NCI-H2171 treated with DMSO at 0.1 percent for 48 hours (cell line): ENCODE data around the gene SYT8.
"Not testable (repeated sequence)": the region's sequence is repeated elsewhere in the genome, so short reads cannot be mapped to it uniquely, and the experiment has no call there.

ENCODE experiments used
- DNase-seq: peaks from one replicate; lab custom pipeline; 2025; lab: John Stamatoyannopoulos, UW

The SYT8 gene

DNA sequence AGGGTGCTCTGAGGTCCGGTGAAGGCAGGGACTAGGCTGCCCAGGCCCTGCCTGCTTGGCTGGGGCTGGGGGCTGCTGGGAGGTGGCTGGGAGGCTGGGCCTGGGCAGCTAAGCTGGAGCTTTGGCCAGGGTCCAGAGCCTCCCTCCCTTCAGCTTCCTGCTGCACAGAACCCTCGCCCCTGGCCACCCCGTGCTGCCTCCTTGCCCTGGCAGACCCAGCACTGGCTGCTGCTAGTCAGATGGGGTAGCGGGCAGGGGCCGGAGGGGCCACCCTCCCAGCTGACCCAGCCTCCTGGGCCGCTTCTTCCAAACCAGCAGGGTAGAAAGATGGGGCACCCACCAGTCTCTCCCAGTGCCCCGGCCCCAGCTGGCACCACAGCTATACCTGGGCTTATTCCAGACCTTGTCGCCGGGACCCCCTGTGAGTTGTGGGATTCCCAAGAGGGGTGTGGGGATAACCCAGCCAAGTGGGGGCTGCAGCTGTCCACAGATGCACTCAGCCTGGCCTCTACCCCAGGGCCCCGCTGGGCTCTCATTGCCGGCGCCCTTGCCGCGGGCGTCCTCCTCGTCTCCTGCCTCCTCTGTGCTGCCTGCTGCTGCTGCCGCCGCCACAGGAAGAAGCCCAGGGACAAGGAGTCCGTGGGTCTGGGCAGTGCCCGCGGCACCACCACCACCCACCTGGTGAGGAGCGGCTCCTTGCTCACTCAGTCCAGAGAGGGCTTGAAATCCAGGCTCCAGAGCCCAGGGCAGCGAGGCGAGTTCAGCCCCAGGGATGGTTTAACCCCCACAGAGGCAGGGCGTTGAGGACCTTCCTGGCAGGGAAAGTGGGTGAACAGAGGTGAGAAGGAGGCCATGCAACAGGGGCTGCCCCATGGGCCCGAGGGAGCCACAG, at the start of gene SYT8:
SYT8 (plus strand) TSS at position 212 of the 892 bp plus-strand sequence; CDS start at position 328, 116 bp downstream.
- no peak for DNase-seq

GRCh38 chr11:1785749-1786413, 48.9 kb upstream of the SYT8 start:
- no peak for DNase-seq

GRCh38 chr11:1786466-1786865, 48.3 kb upstream of the SYT8 start:
- no peak for DNase-seq

- no peak for DNase-seq
These were observed 42.9 kb upstream of the SYT8 start for GRCh38 chr11:1791912-1792311.

DNA sequence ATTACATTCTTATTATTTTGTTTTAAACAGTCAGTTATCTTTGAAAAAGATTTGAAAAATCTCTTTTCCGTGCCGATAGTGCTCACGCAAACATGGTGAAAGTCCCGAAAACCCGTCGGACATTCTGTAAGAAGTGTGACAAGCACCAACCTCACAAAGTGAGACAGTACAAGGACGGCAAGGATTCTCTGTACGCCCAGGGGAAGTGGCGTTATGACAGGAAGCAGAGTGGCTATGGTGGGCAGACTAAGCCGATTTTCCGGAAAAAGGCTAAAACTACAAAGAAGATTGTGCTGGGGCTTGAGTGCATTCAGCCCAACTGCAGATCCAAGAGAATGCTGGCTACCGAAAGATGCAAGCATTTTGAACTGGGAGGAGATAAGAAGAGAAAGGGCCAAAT, 42.3 kb upstream of the SYT8 start:
- DNase-seq = no peak

- no peak for DNase-seq
These were observed 41.7 kb upstream of the SYT8 start for GRCh38 chr11:1793081-1793480.

- DNase-seq = no peak
These were observed 38.3 kb upstream of the SYT8 start for GRCh38 chr11:1796413-1797011.

DNA sequence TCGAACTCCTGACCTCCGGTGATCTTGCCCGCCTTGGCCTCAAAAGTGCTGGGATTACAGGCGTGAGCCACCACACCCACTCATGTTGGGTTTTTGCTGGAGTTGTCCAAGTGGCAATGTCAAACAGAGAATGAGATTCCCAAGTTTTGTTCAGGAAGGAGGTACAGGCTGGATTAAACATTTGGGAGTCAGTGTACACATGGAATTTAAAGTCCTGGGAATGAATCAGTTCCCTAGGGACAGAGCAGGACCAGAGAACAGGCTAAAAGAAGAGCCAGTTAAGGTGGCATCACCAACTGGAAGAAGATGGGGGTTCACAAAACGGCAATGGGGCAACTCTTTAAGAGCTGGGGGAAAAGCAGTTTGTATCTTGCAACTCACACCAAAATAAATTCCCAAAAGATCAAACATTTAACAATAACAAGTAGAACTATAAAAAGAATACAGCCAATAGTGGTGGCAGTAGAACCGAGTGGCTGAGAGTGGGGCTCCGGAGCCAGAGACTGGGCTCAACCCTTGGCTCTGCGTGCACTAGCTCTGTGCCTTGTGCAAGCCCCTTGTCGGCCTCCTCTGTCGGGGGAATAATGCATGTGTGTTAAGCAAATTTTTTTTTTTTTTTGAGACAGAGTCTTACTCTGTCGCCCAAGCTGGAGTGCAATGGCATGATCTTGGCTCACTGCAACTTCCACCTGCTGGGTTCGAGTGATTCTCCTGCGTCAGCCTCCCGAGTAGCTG, 37.2 kb upstream of the SYT8 start:
- no peak for DNase-seq

GRCh38 chr11:1803246-1803645, 31.5 kb upstream of the SYT8 start:
- DNase-seq = no peak

GRCh38 chr11:1803835-1804519, 30.8 kb upstream of the SYT8 start:
- DNase-seq = not testable (repeated sequence)

DNA sequence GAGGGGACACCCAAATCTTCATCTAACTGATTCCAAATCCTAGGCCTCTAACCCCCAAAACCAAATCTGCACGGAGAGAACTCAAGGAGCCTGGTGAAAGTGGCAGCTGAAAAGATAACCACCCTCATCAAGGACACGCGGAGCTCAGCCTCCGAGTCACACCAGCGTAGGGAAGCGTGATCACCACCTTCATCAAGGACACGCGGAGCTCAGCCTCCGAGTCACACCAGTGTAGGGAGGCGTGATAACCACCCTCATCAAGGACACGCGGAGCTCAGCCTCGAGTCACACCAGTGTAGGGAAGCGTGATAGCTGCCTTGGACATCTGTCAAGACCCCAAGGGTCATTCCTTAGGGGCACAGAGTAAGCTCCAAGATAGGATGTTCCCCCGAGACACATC, 29.3 kb upstream of the SYT8 start:
- DNase-seq = no peak

DNA sequence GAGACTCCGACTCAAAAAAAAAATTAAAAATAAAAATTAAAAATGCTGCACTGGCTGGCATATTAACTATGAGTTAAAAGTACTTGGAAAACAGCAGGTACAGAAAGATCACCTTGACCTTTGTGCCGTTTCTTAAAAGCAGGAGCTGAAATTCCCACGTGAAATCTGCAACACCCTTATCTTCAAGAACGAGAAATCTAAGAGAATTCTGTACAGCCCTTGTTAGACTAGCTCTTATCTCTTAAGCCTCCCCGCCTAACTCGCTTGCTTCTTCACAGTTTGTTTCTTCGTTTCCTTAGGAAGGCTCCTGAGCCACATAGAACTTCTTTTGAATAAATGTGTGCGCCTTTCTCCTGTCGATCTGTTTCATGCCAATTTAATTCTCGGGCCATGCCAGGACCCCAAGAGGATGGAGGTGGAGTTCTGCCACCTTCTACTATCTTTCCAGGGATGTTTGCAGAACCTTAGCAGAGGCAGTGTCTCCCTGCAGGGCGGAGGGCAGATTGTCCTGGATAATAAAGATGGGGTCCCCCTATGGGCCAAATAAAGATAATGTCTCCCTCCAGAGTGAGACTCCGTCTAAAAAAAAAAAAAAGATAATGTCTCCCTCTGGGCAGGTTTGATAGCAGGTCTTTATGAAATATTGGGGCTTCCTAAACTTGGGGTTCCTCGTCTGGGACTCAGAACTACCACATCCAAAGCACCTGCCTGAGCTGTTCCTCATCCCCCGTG, 27.4 kb upstream of the SYT8 start:
- no peak for DNase-seq

- DNase-seq = no peak
These were observed 24.0 kb upstream of the SYT8 start for GRCh38 chr11:1810761-1811160.

DNA sequence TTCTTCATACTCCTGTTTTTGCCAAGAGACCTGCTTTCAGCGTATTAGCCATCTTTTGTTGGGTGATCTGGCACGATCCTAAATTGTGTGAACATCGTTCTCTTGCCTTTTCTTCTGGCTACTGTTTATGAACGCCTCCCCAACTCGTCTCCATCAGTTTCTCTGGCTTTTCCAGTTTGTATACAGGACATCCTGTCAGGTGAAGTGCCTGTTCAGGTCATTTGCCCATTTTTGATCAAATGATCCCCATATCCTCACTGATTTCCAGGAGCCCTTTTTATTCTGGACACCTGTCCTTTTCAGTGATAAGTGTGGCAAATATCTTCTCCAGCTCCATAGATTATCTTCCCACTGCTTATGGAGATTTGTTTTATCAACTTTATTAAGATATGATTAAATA, 22.5 kb upstream of the SYT8 start:
- no peak for DNase-seq

- no peak for DNase-seq
These were observed 22.0 kb upstream of the SYT8 start for GRCh38 chr11:1812801-1813200.

DNA sequence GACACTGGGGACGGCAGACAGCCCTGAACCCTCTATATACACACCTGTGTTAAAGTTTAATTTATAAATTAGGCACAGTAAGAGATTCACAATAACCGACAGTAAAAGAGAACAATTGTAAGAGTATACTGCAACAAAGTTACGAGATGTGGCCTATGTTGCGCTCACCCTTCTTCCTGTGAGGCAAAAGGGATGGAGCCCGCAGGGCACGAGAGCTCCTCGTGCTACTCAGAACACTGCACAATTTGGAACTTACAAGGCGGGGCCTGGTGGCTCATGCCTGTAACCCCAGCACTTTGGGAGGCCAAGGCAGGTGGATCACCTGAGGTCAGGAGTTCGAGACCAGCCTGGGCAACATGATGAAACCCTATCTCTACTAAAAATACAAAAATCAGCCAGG, 21.4 kb upstream of the SYT8 start:
- not testable (repeated sequence) for DNase-seq

DNA sequence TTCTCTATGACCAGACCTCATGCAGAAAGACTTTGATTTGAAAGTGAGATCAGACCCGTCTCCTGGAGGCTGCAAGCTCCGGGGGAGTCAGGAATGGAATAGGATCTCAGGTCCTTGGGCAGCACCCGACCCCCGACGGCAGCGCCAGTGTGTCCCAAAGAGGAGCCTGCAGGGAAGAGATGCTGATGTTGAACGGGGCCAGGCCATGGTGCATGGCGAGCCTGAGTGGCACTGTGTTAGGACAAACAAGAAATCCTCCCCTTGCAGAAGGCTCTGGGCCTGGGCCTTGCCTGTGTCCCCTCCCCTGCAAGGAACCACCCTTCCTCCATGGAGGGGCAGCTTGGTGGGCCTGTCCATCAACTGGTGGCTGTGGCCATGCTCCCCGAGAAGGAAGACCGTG, 20.1 kb upstream of the SYT8 start:
- DNase-seq = no peak

DNA sequence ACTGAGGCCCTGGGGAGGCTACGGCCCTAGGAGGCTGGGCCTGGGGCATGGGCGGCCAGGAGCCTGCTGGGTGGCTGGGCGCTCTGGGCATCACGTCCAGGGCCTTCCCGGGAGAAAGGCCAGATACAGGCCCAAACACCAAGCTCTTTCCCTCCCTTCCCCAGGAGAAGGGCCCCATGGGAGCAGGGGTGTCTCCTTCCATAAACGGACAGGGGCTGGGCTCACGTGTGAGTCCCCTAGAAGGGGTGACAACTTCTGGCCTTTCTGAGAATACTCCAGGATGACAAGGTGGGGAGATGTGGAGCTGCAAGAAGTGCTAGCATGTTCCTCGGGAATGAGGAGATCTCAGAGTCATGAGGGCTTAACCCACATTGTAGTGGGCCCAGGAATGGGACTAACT, 19.5 kb upstream of the SYT8 start:
- no peak for DNase-seq

DNA sequence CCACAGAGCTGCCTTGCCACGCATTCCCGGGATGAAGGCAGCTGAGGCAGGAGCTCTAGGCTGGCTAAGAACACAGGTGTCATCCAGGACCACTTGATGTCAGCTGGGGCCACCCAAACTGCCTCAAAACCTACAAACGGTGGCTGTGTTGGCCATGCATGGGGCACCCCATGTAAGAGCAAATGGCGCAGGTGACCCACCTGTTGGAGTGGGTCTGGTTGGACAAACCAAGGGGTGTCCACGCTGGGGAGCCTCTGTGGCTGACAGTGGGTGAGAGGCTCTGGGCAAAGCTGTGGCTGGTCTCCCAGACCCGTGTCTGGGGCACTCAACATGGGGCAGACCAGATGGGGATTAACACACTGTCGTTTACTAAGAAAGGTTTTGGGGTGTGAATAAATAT, 19.0 kb upstream of the SYT8 start:
- DNase-seq = no peak

- no peak for DNase-seq
These were observed 17.8 kb upstream of the SYT8 start for GRCh38 chr11:1817000-1817399.

- no peak for DNase-seq
These were observed 17.3 kb upstream of the SYT8 start for GRCh38 chr11:1817511-1817910.
